ENCODE measurements around the gene HEXIM1.

The HEXIM1 gene

DNA sequence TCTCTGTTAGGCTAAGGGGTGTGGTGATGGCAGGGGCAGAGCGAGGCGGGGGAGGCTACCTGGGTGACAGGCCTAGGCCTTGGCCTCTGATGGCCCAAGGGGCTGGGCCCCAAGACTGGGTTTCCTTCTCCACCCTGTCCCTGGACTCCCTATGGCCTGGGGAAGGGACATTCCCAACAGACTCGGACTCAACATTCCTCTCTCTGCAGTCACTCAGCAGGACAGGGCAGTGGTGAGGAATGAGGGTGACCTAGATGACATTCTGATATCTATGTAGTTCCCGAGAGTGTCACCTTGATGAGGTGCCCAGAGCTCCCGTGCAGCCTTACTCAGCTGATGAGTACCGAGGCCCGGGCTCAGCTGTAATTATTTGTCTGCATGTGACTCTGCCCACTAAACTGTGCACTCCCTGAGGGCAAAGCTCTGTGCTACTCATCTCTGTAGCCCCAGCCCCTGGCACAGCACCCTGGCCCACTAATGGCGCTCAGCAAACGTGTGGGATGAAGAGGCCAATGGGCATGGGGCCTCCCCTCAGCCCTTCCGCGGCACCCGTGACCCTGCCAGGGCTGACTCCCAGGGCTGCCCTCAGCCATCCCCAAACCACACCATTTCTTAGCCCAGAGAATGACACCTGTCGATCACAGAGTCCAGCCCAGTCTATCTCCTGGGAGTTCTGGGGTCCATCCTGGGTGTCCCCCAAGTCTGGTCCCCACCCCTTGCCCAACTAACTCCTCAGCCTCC, 18.2 kb upstream of the HEXIM1 start:
- no peak for DNase-seq (ENCODE audit: low read depth)

- no peak for DNase-seq (ENCODE audit: low read depth)
Measured at GRCh38 chr17:45130681-45131615, 17.3 kb upstream of the HEXIM1 start.

DNA sequence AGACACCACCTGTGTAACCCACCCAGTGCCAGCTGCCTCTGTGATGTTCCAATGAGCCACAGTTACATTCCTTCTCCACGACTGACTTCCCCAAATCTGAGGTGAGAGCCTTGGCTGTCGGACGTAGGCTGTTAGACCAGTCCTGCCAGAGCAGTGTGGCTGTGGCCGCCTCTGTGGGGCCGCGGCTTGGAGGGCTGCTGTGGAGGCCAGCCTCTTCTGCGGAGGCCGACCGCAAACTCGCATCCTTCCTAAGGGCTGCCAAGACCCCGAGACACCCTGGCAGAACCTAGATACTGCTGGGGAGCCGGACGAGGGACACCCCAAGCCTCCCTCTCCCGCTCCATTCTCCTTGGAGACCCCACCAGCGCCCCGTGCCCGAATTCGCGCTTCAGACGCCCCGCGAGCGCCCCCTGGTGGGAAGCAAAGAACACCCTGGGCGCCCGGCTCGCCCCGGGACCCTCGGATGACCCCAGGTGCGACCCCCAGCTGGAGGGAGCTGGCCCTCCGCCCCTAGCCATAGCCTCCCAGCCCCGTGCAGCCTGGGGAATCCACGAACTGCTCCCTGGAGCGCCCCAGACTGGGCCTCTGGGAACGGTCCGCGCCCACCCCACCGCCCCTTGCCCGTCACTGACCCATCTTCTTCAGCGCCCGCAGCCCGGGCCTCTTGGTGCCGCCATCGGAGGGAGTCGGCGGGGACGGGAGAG, 16.5 kb upstream of the HEXIM1 start:
- peak; percentile 40 for DNase-seq (ENCODE audit: low read depth)

DNA sequence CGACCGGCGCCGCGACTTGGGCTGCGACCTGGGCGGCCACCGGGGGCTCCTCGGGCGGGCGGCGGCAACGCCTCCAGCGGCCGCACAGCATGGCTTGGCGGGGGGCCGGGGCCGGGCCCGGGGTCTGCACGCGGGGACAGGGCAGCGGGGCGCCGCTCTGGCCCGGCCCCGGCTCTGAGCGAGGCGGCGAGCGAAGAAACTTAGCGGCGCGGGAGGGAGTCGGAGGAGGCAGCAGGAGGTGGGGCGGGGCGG, 16.0 kb upstream of the HEXIM1 start, which contains the start of gene PLCD3:
PLCD3 (minus strand) TSS at position 196 of the 252 bp plus-strand sequence; CDS start at position 91, 105 bp downstream.
- DNase-seq (ENCODE audit: low read depth), result no peak

DNA sequence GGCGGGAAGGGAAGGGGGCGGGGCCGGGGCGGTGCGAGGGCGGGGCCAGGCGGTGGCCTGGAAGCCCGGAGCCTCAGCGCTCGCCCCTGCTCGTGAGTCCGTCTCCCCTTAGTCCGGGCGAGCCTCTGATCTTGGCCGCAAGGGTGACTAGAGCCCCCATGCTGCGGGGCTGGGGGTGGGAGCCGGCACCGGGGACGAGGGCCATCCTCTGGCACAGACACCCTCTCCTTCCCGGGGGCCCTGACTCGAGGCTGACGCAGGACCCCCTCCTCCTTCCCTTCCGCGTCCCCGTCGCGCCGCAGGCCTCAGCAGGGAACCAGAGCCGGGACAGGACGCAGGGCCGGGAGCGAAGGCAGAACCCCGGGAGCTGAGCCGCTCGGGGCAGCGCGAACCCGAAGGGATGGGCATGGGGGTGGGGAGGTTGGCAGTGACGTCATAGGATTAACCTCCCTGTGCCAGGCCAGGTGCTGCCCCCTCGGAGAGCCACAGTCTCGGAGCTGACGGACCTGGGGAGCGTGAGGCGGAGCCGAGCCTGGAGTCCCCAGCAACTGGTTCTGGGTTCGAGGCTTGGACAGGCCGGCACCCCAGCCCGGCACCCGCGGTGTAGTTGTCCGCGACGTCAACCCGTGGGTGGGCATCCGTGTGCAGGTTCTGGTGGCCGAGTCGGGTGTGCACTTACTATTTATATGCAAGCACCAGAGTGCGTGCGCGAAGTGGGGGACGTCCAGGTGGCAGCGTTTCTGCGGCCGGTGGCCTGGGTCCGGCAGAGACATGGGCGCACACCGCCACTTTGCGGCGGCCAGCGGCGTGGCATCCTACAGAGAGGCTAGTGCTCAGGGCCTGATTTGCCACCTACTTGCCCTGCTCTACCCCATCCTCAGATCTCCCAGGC, 15.5 kb upstream of the HEXIM1 start:
- DNase-seq (ENCODE audit: low read depth), result peak; percentile 65

DNA sequence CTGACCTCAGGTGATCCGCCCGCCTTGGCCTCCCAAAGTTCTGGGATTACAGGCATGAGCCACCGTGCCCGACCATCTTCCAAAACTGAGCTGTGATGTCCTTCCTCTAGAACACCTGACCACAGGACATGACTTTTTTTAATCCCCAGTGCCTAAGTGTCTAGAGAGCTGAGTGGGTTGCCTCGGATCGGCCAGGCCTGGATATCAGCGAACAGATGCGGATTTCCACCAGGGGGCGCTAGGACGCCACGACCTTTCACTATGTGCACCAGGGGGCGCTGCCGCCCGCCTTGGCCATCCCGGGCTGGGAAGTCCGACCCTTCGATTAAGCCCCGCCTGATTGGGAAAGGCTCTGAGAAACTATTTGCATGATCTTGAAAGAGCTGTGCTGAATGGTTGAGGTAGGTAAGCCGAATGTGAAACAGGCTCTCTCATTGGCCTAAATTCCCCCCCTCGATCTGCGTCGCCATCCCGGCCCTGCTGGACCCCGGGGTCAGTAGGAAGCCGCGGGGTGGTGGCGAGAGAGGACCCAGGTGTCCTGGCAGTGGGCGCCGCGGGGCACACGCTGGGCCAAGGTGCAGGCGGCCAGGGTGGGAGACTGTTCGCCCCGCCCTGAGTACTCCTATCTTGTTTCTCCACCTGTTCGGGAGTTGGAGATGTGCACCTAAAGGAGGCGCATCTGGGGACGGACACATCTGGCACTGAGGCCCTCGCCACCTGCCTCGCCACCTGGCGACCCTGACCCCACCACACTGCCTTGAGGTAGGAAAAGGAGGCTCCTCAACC, 12.9 kb upstream of the HEXIM1 start, which contains the start of gene ACBD4:
ACBD4 (plus strand) TSS at position 496 of the 786 bp plus-strand sequence. CDS start 458 bp downstream, outside the sequence.
- peak; percentile 94 for DNase-seq (ENCODE audit: low read depth)

DNA sequence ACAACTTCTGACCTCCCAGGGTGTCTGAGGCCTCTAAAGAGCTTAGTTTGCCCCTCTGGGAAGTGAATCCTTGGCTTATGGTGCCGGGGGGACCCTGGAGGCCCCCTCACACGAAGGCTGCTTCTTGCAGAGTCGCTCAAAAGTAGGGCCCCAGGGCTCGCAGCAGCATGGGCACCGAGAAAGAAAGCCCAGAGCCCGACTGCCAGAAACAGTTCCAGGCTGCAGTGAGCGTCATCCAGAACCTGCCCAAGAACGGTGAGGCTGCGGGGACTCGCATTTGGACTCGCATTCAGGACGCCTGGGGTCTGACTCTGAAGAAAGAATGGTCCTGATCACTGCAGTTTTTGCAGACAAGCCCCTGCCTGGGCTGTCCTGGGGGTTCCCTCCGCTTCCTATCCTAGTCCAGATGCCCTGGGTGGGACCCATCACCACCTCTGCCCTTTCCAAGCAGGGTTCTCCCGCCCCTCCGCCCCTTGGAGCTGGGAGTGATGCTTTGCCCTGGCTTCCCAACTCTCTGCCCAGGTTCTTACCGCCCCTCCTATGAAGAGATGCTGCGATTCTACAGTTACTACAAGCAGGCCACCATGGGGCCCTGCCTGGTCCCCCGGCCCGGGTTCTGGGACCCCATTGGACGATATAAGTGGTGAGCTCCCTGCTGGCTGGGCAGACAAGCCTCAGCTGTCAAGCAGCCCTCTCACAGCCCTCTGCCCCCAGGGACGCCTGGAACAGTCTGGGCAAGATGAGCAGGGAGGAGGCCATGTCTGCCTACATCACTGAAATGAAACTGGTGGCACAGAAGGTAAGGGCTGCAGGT, 12.1 kb upstream of the HEXIM1 start:
- no peak for DNase-seq (ENCODE audit: low read depth)

GRCh38 chr17:45136846-45137560, 11.3 kb upstream of the HEXIM1 start:
- DNase-seq (ENCODE audit: low read depth), result no peak

DNA sequence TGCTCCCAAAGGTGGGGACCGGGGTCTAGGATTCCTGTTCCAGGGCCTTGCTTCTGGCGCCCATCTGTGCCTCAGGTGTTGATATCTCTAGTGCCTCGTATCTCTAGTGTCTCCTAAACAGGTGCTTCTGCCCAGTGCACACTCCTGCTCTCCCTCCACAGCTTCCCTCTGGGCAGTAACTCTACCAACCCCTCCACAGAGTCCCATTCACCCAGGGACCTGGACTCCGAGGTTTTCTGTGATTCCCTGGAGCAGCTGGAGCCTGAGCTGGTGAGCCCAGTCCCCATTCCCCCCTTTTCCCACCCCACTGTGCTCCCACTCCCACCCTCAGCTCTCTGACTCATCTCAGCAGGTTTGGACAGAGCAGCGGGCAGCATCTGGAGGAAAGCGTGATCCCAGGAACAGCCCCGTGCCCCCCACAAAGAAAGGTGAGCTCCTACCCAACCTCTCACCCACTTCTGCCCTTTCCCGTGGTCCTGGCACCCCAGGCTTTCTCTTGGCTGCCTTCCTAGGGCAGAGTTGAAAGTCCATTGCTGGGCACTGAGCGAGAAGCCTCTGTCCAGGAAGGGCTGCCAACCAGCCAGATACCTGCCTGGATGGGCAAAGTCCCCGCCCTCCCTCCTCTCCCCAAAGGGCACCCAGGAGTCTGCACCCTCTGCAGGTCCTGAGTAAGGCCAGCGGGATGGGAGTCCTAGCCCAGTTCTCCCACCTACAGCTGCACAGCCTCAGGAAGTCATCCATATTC, 10.5 kb upstream of the HEXIM1 start:
- DNase-seq (ENCODE audit: low read depth), result no peak

GRCh38 chr17:45138911-45139532, 9.3 kb upstream of the HEXIM1 start:
- no peak for DNase-seq (ENCODE audit: low read depth)

DNA sequence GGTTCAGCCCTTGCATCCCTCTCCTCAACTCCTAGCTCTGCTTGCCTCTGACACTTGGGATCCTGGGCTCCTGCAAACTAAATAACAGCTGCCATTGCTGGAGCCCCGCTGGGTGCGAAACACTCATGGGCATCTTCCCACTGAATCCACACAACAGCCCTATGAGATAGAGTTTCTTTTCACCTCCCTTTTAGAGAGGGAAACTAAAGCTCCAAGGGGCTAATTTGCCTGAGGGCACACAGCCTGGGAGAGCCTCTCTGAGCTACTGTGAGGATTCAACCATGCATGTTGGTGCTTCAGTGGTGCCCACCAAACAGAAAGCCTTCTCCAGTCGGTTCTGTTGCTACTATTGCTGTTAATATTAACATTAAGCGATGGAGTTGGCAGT, 8.7 kb upstream of the HEXIM1 start:
- DNase-seq (ENCODE audit: low read depth), result no peak

DNA sequence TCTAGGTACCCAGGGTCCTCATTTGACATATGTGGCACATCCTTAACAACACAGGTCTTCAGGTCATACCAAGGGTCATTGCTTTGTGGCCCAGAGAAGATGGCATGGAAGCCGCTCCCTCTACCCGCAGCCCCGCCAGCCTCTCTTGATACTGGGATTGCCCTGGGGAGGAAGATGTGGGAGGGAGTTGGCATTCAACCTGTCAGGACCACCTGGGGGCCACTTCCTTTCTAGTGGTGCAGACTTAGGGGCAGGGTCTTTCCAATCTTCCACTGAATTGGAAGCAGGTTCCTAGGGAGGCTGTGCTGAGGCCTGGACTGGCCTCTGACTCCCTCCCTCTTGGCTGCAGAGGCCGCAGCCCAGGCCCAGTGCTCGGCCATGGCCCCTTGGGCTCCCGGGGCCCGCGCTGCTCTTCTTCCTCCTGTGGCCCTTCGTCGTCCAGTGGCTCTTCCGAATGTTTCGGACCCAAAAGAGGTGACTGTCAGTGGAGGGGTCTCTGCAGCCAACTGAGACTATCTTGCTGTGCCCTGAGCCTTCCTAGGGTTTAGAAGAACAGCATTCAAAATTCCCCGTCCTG, 5.1 kb upstream of the HEXIM1 start:
- DNase-seq (ENCODE audit: low read depth), result no peak

- DNase-seq (ENCODE audit: low read depth), result no peak
Measured at GRCh38 chr17:45143767-45144198, 4.5 kb upstream of the HEXIM1 start.

DNA sequence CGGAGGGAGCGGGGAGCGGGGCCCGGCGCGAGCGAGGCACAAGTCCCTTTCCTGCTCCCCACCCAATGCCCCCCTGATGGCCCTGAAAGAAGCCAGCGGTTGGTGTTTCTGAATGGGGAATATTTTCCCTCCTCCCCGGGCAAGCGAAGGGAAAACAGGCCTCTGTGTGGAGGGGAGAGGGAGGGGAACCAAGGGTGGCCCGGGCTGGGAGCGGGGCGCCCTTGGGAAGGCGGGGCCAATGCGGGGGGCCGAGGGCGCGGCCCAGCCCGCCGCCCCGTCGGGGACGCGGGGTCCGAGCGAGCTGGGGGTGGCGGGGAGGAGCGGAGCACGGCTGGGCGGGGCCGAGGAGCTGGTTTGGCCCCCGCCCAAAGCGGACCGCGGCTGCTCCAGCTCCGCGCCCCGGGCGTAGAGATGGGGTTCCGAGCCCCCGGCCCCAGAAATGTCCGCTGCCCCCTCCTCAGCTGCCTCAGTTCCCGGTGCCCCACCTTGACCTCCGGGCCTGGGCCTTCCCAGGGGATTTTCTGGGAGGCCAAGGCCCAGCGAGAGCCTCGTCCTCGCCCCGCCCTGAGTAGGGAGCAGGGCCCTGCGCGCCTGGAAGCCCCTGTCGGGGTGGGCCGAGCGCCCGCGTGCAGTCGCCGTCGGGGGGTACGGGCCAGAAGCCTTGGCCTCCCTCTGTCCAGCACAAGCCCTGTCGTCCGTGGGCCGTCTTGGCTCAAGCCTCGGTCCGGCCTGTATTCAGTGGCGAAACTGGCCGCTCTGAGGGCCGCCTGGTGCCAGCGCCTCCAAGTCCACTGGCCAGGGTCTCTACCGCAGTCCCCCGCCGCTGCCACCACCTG, 3.9 kb upstream of the HEXIM1 start:
- no peak for DNase-seq (ENCODE audit: low read depth)

GRCh38 chr17:45145035-45145389, 3.3 kb upstream of the HEXIM1 start:
- DNase-seq (ENCODE audit: low read depth), result no peak

DNA sequence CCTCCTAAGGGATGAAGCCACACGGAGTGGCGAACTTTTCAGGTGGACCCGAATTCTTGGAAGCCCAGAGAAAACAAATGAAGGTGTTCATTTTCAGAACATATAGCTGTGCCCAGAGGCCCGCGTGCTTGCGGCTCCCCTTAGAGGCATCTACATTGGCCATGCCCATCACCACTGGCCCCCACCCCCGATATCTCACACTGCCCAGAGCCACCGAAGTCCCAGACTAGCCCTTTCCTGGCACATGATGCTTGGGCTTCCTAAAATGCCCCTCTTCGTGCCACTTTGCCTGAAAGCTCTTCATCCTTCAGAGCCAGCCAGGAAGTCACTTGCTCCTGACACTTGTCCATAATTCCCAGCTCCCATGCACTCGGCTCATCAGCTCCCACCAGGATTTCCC, 2.1 kb upstream of the HEXIM1 start:
- no peak for DNase-seq (ENCODE audit: low read depth)

- no peak for DNase-seq (ENCODE audit: low read depth)
Measured at GRCh38 chr17:45146592-45146889, 1.7 kb upstream of the HEXIM1 start.
